GM21367 (cell line): ENCODE measurements around the gene IFNB1.

Source experiments
- ATAC-seq: cut with Tn5 transposase; IDR thresholded peaks from one replicate; pipeline ENCODE4 v1.9.1; 2021; ENCODE audit not compliant: unreplicated experiment

IFNB1 gene

GRCh38 chr9:21070906-21071305, 6.8 kb downstream of the IFNB1 start:
- no peak for ATAC-seq

- no peak for ATAC-seq
These were observed 7.6 kb downstream of the IFNB1 start for GRCh38 chr9:21070171-21070571.

DNA sequence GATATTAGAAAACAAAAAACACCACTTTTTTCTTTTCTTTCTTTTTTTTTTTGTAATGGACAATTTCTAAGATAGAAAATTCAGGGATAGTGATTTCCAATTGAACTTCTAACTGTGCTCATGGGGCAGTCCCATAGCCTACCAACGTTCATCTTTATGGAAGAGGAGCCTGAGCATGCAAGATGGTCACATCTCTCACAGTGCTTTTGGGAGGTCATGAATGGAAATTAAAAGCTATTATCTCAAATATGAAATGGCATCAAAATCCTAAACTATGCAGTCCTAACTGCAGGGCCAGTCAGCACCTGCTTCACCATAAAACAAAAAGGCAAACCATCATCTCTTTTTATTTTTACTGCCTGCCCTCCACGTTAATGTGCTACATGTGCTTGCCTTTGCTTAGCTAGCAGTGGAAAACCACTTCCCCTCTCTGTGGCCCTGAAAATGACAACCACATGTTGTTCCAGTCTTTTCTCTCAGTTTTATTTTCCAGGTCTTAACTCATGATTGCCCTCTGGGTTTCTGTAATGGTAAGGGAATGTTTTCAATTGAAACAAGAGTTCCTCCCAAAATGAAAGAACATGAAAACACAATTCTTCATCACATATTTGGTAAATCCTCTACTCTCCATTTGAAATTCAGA, 16.7 kb downstream of the IFNB1 start:
- peak; percentile 76 for ATAC-seq

DNA sequence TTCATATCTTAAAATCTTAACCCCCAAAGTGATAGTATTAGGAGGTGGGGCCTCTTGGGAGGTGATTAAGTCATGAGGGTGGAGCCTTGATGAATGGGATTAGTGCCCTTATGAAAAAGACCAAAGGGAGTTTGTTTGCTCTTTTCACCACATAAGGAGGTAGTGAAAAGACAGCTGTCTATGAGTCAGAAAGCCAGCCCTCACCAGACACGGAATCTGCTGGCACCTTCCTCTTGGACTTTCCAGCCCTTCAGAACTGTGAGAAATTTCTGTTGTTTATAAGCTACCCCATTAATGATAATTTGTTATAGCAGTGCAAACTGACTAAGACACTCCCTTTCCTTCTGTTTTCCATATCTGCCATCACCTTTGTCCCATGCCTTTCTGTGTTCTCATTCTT, 20.8 kb downstream of the IFNB1 start:
- ATAC-seq: no peak

DNA sequence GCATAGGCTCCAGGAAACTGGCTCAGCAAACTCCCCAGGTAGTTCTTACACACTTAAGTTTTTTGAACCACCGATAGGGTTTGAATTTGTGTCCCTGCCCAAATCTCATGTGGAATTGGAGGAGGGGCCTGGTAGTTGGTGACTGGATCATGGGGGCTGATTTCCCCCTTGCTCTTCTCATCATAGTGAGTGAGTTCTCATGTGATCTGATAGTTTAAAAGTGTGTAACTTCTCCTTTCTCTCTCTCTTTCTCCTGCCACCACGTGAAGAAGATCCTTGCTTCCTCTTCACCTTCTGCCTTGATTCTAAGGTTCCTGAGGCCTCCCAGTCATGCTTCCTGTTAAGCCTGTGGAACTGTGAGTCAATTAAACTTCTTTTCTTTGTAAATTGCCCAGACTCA, 23.9 kb downstream of the IFNB1 start:
- no peak for ATAC-seq

DNA sequence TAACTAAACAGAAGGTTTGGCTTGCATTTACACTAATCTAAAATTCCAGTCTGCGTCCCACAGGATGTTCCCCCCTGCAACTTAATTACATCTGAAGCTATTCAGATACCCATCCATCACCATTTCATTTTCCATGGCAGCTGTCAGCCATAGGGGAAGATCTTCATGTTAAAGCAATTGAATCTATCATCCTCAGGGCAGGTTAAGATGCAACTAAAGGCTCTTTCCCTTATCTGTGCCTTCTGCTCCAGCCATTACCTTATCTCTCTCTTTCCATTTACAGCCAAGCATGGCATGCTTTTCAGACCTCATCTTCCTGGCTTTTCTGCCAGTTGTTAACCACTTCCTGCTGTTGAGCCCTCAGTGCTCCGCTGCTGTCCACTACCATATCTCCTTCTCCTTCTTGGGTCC, 30.5 kb downstream of the IFNB1 start:
- ATAC-seq: no peak

DNA sequence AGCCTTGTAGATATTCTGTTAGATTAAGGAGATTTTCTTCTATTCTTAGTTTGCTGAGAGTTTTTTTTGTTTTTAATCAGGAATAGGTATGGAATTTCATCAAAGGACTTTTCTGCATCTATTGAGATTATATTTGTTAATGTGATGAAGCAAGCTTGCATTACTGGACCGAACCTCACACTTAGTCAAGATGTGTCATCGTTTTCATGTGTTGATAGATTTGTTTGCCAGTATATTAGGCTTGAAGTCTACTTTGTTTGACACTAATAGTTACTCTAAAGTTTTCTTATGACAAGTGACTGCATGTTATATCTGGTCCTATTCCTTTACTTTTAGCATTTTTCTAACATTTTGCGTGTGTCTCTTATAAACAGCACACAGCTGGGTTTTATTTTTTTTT, 33.9 kb downstream of the IFNB1 start:
- no peak for ATAC-seq

DNA sequence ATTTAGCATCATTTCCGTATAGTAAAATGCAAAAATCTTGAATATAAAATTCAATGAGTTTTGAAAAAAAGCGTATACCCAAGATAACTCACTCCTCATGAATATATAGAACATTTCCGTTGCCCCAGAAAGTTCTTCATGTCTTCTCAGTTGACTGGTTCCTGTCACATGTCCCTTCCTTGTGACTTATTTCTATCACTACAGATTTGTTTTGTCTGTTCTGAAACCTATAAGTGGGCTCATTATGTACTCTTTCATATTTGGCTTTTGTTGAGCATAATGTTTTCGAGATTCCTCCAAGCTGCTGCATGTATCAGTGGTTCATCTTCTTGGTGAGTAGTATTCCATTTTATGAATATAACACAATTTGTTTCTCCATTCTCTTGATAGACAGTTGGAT, 35.3 kb downstream of the IFNB1 start:
- no peak for ATAC-seq

GRCh38 chr9:21039302-21039701, 38.4 kb downstream of the IFNB1 start:
- no peak for ATAC-seq

DNA sequence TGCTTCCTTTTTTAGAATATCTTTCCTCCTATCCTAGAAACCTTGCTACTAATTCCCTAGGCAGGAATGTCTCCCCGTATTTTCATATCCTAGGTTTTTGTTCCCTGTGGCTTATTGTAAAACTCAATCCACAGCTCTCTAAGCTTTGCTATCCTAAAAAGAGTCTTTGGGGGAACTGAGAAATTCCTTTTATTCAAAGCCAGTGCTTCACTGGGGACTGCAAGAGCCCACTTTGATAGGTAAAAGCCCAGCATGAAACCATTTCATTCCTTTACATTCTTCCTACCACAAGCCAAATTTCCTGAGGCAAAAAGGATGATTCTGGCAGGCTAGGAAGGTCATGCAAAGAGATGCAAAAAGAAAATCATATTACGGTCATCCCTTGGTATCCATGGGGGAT, 40.5 kb downstream of the IFNB1 start:
- no peak for ATAC-seq

DNA sequence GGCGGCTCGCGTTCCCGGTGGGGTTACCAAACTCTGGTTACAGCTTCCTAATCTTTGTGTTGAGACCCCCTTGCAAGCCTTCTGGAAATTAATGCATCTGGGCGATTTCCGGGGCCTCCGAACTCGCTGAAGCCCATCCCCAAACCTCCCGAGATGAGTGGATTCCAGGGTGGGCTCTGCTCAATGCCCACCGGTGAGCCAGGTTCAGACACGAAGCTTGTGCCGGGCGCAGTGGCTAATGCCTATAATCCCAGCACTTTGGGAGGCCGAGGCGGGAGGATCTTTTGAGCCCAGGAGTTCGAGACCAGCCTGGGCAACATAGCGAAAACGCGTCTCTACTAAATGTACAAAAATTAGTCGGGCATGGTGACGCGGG, 45.9 kb downstream of the IFNB1 start:
- ATAC-seq: no peak

DNA sequence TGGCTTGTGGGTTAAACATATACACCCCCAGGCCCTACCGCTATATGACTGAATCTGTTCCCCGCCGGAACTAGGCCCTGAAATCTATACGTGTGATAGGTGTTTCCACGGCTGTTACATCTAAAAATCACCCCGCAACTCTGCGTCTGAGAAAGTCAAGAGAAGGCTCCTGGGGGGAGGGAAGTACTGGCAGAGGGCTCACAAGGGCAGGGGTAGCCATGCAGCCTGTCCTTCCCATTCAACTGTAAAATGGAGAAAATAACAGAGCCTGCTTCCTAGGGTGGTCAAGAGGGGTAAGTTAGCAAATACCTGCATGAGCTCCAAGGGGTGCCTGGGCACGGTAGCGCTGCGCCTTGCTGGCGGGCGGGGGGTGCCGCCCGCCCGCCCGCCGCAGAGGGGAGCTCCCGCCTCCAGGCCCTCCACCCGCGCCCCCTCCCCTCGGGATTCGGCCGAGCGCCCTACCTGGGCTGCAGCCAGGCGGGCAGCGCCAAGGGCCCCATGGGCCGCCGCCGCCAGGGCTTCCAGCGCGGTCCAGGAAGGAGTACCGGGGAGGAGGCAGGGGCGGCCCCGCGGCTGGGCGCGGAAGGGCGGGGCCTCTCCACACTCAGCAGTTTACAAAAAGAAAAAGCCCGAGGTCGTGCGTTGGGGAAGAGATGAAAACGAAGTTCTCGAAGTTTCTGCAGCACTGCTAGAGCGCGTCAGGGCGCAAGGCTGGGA, 46.5 kb downstream of the IFNB1 start, which contains the start of gene HACD4:
Gene HACD4 (minus strand): TSS at position 550 of the 717 bp plus-strand sequence. CDS start 50 bp downstream, at position 500.
- peak; percentile 82 for ATAC-seq

DNA sequence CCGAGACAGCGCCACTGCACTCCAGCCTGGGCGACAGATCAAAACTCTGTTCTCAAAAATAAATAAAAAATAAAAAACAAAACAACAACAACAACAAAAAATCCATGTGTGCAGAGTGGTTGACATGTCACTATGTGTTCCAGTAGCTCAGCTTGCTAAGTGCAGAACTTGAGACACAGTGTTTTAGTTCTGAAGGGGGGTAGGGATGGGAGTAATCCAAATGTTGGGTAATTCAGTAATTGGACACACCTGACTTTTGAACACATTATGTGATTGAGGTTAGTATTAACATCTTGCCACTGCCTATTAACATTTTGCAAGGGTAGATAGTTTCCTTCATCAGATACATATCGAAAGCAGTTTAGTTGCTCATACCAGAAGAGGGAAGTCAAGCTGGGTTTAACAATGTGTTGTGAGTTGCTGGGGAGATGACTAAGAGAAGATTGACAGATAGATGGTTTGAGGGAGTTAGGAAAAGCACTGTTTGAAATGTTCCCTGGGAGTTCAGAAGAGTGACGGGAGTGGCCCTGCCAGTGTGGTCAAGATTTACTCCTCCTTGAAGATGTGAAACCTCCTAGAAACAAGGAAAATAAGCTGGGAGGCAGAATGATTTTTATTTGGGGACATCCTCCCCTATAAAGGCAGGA, 47.2 kb downstream of the IFNB1 start:
- ATAC-seq: peak; percentile 66

DNA sequence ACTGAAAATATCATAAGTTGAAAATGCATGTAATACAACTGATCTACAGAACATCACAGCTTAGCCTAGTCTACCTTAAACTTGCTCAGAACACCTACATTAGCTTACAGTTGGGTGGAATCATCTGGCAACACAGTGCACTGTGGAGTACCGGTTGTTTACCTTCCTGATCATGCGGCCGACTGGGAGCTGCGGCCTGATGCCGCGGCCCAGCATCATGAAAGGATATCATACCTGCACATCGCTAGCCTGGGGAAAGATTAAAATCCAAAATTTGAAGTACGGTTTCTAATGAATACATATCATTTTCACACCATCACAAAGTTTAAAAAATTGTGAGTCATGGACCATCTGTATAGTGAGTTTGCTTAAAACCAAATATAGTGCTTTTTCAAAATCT, 48.1 kb downstream of the IFNB1 start:
- no peak for ATAC-seq

DNA sequence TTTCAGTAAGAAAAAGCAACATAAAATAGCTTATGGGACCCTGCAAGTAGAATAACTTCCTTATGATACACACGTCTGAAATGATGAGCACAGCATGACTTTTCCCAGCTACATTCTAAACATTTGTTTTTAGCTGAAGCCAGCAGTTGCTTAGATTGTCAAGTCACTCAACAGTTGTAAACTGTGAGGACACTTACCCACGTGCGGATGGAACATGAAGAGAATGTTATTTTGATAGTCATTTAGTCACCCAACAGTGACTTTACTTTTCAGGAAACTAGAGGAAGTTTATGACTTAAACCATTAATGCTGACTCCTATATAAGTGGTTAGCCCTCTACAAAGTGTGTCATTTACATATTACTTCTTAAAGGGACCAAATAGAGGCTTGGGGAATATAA, 49.3 kb downstream of the IFNB1 start:
- ATAC-seq: no peak

DNA sequence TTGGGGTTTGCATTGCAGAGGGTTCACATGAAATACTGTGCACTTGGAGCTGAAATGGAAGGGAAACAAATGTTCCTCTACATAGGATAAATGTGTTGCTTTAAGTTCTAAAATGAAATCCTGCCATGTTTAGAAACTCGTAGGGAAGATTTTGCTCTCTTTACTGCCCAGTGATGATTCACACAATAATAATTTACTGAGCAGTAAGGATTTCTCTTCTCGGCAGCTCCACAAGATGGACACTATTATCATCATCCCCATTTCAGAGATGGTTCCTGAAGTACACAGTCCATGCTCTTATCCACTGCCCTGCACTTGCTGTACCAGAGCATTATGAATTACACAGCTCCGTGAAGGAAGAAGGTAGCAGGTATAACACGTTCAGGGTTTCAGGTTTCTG, 50.4 kb downstream of the IFNB1 start:
- ATAC-seq: no peak
